Fibroblast of skin of back (primary cell): ENCODE results near the gene KDELR1. TPM values are rescaled to one million over a fixed set of nuclear protein-coding genes. Genes with fewer than 3 reads are reported as not detected.

ENCODE experiments used
- DNase-seq: peaks from one replicate; pipeline ENCODE4 v3.0.0-alpha.2; 2013
- polyA plus RNA-seq, 2 experiments: library from polyadenylated mRNA; unstranded; fragments of 120-200 nt; gene quantifications; one replicate each; pipeline ENCODE4 v1.2.1, GENCODE V29; 2013; ENCODE audit not compliant: insufficient read length in 2 of 2

KDELR1 gene
- 273 TPM for polyA plus RNA-seq (2013, experiment 1 of 2; ENCODE audit: insufficient read length)
- polyA plus RNA-seq (2013, experiment 2 of 2; ENCODE audit: insufficient read length) = 259 TPM

GRCh38 chr19:48391100-48392005 is at the start of gene KDELR1:
TSS of gene KDELR1 (minus strand) at chr19:48391551. CDS start at chr19:48391358, 193 bp downstream.
- peak; percentile 69 for DNase-seq

GRCh38 chr19:48436586-48436985 is 45.2 kb upstream of the KDELR1 start:
- DNase-seq = no peak

GRCh38 chr19:48433337-48433736 is 42.0 kb upstream of the KDELR1 start:
- DNase-seq = no peak

GRCh38 chr19:48428670-48429069 is 37.3 kb upstream of the KDELR1 start:
- no peak for DNase-seq

GRCh38 chr19:48424694-48425219 is 33.4 kb upstream of the KDELR1 start:
- peak; percentile 84 for DNase-seq

GRCh38 chr19:48421548-48421947 is 30.2 kb upstream of the KDELR1 start:
- DNase-seq = no peak

GRCh38 chr19:48419158-48419920 is 28.0 kb upstream of the KDELR1 start:
- peak; percentile 70 for DNase-seq

GRCh38 chr19:48418317-48419064 is 27.1 kb upstream of the KDELR1 start:
- DNase-seq = peak; percentile 73

GRCh38 chr19:48417421-48417820 is 26.1 kb upstream of the KDELR1 start:
- DNase-seq = no peak

GRCh38 chr19:48415806-48416221 is 24.5 kb upstream of the KDELR1 start:
- DNase-seq = no peak

GRCh38 chr19:48415395-48415794 is 24.0 kb upstream of the KDELR1 start:
- DNase-seq = peak; percentile 80

- DNase-seq = peak; percentile 80
Observed at GRCh38 chr19:48413879-48414587, 22.7 kb upstream of the KDELR1 start.

GRCh38 chr19:48405850-48406249 is 14.5 kb upstream of the KDELR1 start:
- no peak for DNase-seq

- DNase-seq = no peak
Observed at GRCh38 chr19:48405010-48405659, 13.8 kb upstream of the KDELR1 start.

GRCh38 chr19:48403606-48404005 is 12.3 kb upstream of the KDELR1 start:
- peak; percentile 79 for DNase-seq

GRCh38 chr19:48401287-48401686 is 9.9 kb upstream of the KDELR1 start:
- DNase-seq = no peak

GRCh38 chr19:48400018-48400742 is 8.8 kb upstream of the KDELR1 start:
- peak; percentile 80 for DNase-seq

GRCh38 chr19:48398375-48399235 is 7.3 kb upstream of the KDELR1 start:
- peak; percentile 81 for DNase-seq

- DNase-seq = no peak
Observed at GRCh38 chr19:48398102-48398374, 6.7 kb upstream of the KDELR1 start.
